NT2/D1 (cell line): Measurements from ENCODE around the gene EIF4E2.

Experiments used
- DNase-seq: peaks from one replicate; pipeline ENCODE4 v3.0.0-alpha.2; 2011; ENCODE audit warnings: low read depth, low spot score
- H3K27me3 ChIP-seq: 2 replicates; pipeline ENCODE4 v1.6.0; 2011; ENCODE audit warnings: mild to moderate bottlenecking; ENCODE audit not compliant: insufficient read length, insufficient read depth
- H3K36me3 ChIP-seq: 2 replicates; pipeline ENCODE4 v1.6.1; 2011; ENCODE audit warnings: mild to moderate bottlenecking, low read length, mixed read lengths; ENCODE audit not compliant: insufficient read depth, insufficient read length
- H3K4me1 ChIP-seq: 2 replicates; pipeline ENCODE4 v1.5.1; 2011; ENCODE audit not compliant: insufficient read depth, insufficient read length
- H3K4me3 ChIP-seq: 2 replicates; pipeline ENCODE4 v1.5.1; 2011; ENCODE audit warnings: low read depth; ENCODE audit not compliant: insufficient read length
- H3K9ac ChIP-seq: 2 replicates; pipeline ENCODE4 v1.6.0; 2011; ENCODE audit warnings: low read depth; ENCODE audit not compliant: insufficient read length
- H3K9me3 ChIP-seq: 2 replicates; pipeline ENCODE4 v1.5.1; 2011; ENCODE audit warnings: mild to moderate bottlenecking, low read length; ENCODE audit not compliant: insufficient read depth
- SUZ12 ChIP-seq: IDR thresholded peaks from 2 replicates; pipeline ENCODE4 v1.6.1; 2011; ENCODE audit not compliant: insufficient read length, insufficient read depth; ENCODE audit errors: extremely low read depth
- YY1 ChIP-seq: IDR thresholded peaks from 2 replicates; pipeline ENCODE4 v1.6.1; 2011; ENCODE audit not compliant: insufficient read length, insufficient read depth
- ZNF274 ChIP-seq: IDR thresholded peaks from 2 replicates; pipeline ENCODE4 v1.6.1; 2011; ENCODE audit warnings: mild to moderate bottlenecking, low read depth, low read length

Gene EIF4E2

GRCh38 chr2:232578626-232579025 is 28.1 kb downstream of the EIF4E2 start:
- no peak overlapping the region for H3K4me3 ChIP-seq
- H3K4me1 ChIP-seq, result no peaks in the 10 kb centered on the region
- H3K9ac ChIP-seq, result no peak overlapping the region
- H3K36me3 ChIP-seq, result peaks cover 64% of the 10 kb centered on the region
- no peaks in the 10 kb centered on the region for H3K9me3 ChIP-seq
- no peak for TF ChIP-seq ZNF274
- TF ChIP-seq YY1, result no peak
- no peak for TF ChIP-seq SUZ12
- no peak for DNase-seq
- no peaks in the 10 kb centered on the region for H3K27me3 ChIP-seq

DNA sequence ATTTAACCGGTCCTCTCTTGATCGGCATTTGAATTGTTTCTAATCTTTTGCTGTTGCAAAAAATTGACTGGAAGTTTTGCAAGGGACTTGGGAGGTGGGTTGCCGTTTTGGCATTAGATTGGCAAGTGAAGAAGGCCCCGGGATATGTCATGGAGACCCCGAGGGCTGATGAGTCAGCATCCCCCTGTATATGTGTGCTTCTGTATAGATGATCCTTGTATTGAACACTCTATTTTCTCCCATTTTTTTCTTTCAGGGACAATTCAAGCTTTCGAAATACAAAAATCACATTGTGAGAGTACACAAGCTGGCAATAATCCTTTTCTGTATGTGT is 30.1 kb downstream of the EIF4E2 start:
- DNase-seq, result no peak
- no peaks in the 10 kb centered on the region for H3K27me3 ChIP-seq
- H3K4me3 ChIP-seq, result no peak overlapping the region
- peaks cover 53% of the 10 kb centered on the region for H3K36me3 ChIP-seq
- no peak overlapping the region for H3K9ac ChIP-seq
- H3K9me3 ChIP-seq, result no peaks in the 10 kb centered on the region
- no peaks in the 10 kb centered on the region for H3K4me1 ChIP-seq
- TF ChIP-seq YY1 (no peak), SUZ12 (no peak), ZNF274 (no peak)

DNA sequence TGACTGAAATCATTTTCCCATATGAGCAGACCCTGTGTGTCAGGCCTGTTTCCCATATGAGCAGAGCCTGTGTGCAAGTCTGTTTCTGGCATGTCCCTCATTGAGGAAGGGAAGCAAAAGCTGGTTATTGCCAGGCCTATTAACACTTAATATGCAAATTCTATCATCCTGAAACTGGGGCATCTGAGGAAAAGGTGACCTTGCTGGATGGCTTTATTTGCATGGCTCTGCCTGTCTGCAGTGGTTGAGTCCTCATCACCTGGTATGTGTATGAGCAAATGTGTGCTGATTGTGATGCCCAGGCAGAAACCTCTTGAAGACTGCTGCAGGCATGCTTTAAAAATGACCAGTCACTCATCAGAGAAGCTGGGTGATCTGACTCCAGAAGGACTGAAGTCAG is 31.2 kb downstream of the EIF4E2 start:
- Histone ChIP-seq H3K4me1 (peaks cover 2% of the 10 kb centered on the region), H3K9ac (no peak overlapping the region), H3K4me3 (no peak overlapping the region), H3K27me3 (no peaks in the 10 kb centered on the region), H3K36me3 (peaks cover 53% of the 10 kb centered on the region), H3K9me3 (no peaks in the 10 kb centered on the region)
- DNase-seq, result no peak
- TF ChIP-seq ZNF274 (no peak), SUZ12 (no peak), YY1 (no peak)

- TF ChIP-seq YY1 (no peak), ZNF274 (no peak)
- Histone ChIP-seq H3K36me3 (peaks cover 44% of the 10 kb centered on the region), H3K4me1 (peaks cover 5% of the 10 kb centered on the region), H3K4me3 (no peak overlapping the region), H3K9ac (no peak overlapping the region), H3K9me3 (no peaks in the 10 kb centered on the region), H3K27me3 (no peaks in the 10 kb centered on the region)
- no peak for DNase-seq
These were observed 33.7 kb downstream of the EIF4E2 start for GRCh38 chr2:232584238-232584637.

DNA sequence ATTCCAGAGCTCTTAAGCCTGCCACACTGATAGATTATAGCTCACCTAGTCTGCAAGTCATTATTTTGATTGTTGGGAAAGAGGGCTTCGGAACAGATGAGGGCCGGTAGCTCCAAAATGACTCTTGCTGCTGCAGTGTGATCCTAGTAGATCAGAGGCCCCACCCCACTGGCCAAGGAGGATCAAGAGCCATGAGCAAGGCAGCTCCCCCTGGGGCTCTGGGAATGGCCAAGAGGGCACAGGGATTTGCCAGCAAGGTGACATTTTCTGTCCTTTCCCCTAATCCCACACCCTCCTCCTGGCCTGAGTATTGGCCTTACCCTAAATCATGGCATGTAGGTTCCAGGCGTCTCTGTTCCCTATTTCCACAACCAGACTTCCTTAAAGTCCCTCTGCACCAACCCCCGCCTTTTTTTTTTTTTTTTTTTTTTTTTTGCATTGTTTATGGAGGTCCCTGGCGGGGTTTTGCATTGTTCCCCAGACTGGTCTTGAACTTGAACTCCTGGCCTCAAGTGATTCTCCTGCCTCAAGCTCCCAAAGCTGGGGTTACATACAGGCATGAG is 36.5 kb downstream of the EIF4E2 start:
- H3K9me3 ChIP-seq, result no peaks in the 10 kb centered on the region
- no peaks in the 10 kb centered on the region for H3K27me3 ChIP-seq
- H3K4me3 ChIP-seq, result no peak overlapping the region
- TF ChIP-seq YY1 (no peak), SUZ12 (no peak), ZNF274 (no peak)
- peaks cover 19% of the 10 kb centered on the region for H3K36me3 ChIP-seq
- H3K4me1 ChIP-seq, result peaks cover 5% of the 10 kb centered on the region
- H3K9ac ChIP-seq, result no peak overlapping the region
- no peak for DNase-seq

DNA sequence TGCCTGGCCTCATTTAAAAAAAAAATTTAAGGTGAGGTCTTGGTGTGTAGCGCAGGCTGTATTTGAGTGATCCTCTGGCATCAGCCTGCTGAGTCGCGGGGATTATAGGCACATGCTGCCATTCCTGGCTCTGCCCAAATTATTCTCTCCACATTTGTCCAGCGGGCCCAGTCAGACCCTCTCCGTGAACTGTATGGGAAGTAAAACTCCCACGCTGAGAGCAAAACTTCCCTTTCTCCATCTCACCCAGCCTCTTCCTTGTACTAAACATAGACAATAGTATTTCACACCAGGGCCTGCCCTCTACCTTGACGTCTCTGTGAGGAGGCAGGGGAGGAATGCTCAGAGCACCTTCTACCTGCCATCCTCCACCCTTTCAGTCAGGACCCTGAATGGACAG is 37.0 kb downstream of the EIF4E2 start:
- no peak for DNase-seq
- H3K4me3 ChIP-seq, result no peak overlapping the region
- no peaks in the 10 kb centered on the region for H3K27me3 ChIP-seq
- H3K9ac ChIP-seq, result no peak overlapping the region
- peaks cover 5% of the 10 kb centered on the region for H3K4me1 ChIP-seq
- H3K9me3 ChIP-seq, result no peaks in the 10 kb centered on the region
- H3K36me3 ChIP-seq, result peaks cover 14% of the 10 kb centered on the region
- TF ChIP-seq ZNF274, result no peak
- TF ChIP-seq SUZ12, result no peak
- no peak for TF ChIP-seq YY1

DNA sequence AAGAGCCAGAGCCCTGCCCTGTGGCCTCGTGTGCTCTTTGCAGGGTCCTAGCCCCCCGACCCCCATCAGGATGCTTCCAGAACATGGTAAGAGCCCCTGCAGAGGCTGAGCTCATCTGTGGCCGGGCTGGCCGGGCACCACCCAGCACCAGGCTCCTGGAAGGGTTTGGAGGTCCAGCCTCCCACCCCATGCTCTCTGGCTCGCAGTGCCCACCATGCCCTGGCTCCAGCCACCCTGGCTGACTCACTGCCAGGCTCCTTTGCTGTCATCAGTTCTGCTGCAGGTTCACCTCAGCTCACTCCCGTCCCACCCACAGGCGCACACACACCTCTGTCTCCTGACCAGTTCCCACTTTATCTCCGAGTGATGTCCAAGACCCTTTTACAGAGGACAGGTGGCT is 37.5 kb downstream of the EIF4E2 start:
- DNase-seq, result no peak
- H3K9ac ChIP-seq, result no peak overlapping the region
- TF ChIP-seq SUZ12 (no peak), YY1 (no peak), ZNF274 (no peak)
- no peak overlapping the region for H3K4me3 ChIP-seq
- no peaks in the 10 kb centered on the region for H3K27me3 ChIP-seq
- peaks cover 11% of the 10 kb centered on the region for H3K36me3 ChIP-seq
- peaks cover 7% of the 10 kb centered on the region for H3K4me1 ChIP-seq
- H3K9me3 ChIP-seq, result no peaks in the 10 kb centered on the region
